GM08714 (cell line): ENCODE measurements around the gene METTL21C.

Experiments
- H3K4me3 ChIP-seq: fragments of 200-500 bp; sonication (Bioruptor generic); 2 replicates; pipeline ENCODE4 v1.5.1; 2014; ENCODE audit warnings: mild to moderate bottlenecking, low read length, inconsistent platforms
- ZNF274 ChIP-seq: IDR thresholded peaks from 2 replicates; pipeline ENCODE4 v1.6.1; 2012; ENCODE audit warnings: mild to moderate bottlenecking, low read depth, low read length

The METTL21C gene

DNA sequence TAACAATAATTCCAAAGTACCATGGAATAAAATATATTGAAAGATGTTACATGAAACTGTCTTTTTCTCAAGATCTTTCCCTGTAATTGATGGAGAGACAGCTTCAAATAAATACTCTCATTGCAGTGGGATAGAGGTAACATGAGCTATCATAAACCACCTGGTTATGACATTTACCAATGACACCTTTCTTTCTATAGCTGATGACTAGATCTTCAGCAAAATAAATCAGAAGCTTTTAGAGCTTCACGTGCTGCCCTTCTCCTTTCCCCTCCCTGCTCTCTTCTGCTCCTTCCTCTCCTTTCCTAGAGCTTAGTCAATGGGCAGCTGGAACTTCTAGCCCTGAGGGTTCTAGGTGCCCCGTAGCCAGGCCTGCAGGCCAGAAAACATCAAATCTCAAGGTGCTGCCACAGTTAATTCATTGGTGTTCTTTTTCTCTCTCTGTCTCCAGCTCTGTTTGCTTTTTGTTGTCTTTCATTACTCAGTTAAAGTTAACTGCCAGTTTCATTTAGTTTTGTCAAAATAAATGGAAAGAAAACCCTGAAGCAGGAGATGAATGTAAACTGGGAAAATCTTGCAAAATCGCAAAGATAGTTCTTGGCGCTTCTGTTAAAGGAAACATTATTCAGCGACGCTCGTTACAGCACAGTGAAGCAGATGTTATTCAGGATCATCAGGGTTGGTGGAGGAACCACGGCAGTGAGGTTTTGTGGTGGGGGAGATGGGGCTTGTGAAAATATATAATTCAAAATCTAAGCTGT is 8.3 kb upstream of the METTL21C start:
- H3K4me3 ChIP-seq: no peak overlapping the region

DNA sequence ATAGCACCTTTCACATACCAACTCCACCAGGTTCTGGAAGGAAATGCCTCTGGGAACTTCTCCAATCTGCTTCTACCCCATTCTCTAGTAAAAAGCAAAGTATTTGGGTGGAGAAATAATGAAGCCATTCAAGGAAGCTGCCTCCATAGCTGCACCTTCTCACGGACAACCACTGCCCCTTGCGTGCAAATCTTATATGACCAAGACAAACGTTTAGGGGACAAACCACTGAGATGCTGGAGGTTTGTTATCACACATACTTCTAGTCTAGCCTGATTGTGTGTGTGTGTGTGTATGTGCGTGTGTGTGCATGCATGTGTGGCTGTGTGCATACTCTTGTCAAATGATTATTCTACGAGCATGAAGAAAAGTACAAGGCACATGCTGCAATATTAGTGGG is 6.5 kb upstream of the METTL21C start:
- TF ChIP-seq ZNF274: no peak
- no peak overlapping the region for H3K4me3 ChIP-seq

More for the DNA sequence above, 8.3 kb upstream of the METTL21C start:
- TF ChIP-seq ZNF274: no peak

DNA sequence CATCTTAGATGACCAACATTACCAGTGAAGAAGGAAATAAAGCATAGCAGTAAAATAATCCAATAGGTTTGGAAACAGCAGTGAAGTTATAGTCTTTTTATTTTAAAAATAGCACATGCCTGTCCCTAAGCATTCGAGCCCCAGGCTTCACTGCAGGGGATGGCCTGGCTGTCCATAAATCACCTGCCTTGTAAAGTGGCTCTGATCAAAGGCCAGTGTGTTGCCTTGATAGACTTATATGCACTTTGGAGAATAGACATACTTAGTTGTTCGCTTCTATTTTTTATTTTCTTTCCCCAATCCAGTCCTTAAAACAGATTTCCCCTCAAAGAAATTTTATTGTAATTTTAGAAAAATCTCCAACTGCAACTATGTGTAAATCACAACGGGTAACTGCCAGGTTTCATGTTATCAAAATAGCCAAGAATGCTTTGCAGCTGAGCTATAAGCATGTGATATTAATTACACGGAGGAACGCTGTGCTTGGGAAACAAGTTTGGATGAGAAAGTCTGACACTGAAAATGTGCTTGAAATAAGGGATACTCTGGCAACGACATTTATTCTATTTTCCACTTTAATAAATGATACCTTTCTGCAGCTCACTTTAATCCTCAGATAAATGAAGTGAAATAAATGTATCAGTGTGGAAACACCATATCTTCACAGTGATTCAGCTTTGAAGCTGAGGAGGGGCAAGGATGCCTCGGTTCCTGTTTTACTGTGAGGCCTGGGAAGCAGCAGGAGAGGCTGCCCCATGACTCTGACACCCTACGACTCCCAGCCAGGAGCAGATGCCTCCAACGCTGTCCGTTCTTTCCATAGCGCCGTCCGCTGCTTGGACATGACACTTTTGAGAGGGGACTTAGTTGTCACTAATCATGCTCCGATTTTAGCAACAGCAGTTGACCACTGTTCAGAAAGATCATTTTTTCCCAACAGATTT is 5.5 kb upstream of the METTL21C start:
- H3K4me3 ChIP-seq: no peak overlapping the region

DNA sequence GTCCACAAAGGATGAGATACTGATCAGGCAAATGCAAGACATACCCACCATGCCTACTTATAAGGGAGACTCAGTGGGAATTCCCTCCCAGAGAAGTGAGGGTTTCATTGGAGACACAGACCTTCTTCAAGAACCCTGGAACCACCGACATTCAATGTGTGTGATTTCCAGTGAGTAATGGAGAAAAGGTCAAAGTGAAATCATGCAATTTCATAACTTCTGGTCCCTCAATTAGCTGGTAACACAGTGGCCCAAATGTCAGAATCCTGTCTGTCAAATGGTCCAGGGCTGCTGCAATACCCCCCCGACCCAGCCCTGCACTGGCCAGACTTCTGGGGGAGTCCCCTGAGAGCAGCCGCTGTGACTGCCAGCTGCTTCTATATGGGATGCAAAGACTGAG is 4.7 kb upstream of the METTL21C start:
- no peak for TF ChIP-seq ZNF274
- H3K4me3 ChIP-seq: no peak overlapping the region

More for the DNA sequence above, 5.5 kb upstream of the METTL21C start:
- no peak for TF ChIP-seq ZNF274

DNA sequence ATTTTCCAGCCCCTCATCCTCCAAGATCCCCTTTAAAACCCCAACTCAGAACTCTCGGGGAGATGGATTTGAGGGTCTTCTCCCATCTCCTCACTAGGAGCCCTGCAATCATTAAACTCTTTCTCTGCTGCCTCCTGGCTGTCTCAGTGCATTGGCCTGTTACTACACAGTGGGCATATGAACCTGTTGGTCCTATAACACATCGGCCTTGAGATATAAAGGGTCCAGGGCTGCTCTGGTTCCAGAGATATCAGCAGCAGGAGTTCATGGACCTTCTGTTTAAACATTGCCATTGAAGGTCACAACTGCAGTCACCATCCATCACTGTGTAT is 3.8 kb upstream of the METTL21C start:
- no peak overlapping the region for H3K4me3 ChIP-seq
- TF ChIP-seq ZNF274: no peak

DNA sequence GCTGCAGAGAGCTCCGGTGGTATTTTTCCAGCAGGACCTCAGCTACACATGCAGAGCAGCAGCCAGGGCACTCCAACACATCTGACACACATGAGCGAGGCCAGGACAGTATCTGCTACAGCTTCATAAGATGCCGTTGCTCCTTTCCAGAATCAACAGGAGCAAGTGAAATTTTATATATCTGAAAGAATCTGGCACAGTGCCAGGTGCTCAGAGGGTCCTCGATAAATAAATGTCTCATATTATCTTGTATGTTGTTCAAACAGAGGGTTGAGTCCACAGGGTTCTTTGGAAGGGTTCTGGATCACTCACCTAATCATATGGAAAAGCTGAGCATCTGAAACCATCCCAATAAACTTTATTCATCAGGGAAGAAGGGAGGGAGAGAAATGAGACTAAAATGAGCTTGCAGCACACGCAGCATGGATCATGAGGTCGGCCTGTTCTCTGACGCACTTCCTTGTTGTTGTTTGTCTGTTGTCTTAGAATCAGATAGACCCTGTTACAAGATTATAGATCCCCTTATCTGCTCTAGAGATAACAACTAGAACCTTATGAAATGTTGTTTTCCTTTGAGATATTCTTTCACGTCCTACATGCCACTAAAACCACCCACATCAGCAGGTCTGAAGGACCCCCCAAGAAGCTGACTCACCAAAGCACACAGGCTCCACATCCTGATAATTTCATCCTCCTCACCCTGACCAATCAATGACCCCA is 3.2 kb upstream of the METTL21C start:
- no peak for TF ChIP-seq ZNF274
- no peak overlapping the region for H3K4me3 ChIP-seq

DNA sequence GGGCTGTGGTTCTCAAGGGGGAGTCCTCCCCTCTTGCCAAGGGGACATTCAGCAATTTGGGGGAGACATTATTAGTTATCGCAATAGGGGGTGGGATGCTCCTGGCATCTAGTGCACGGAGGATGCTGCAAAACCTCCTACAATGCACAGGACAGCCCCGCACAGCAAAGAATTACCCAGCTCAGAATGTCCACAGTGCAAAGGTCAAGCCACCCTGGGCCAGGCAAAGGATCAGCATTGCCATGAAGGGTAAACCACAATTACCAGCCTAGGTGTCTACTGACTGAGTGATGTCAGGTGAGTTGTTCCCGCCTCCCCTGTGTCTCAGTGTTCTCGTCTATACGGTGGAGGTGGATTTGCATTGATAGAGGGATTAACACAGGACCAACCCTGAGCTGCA is 2.4 kb upstream of the METTL21C start:
- no peak overlapping the region for H3K4me3 ChIP-seq
- TF ChIP-seq ZNF274: no peak

DNA sequence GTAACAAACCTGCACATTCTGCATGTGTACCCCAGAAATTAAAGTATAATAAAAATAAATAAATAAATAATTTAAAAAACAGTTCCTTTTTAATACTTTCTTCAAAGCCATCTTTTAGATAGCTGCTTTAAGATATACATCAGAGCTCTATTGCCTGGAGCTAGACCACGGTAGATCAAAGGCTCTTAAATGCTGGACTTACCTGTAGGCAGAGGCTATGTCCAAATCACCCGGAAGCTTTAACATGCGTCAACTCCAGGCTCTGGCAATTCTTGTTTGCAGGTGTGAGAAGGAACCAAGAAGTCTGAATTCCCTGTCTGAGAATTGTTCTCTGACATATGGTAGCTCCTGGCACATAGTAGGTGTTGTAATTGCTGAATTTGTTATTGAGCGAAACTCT is 1.6 kb upstream of the METTL21C start:
- H3K4me3 ChIP-seq: no peak overlapping the region
- no peak for TF ChIP-seq ZNF274

DNA sequence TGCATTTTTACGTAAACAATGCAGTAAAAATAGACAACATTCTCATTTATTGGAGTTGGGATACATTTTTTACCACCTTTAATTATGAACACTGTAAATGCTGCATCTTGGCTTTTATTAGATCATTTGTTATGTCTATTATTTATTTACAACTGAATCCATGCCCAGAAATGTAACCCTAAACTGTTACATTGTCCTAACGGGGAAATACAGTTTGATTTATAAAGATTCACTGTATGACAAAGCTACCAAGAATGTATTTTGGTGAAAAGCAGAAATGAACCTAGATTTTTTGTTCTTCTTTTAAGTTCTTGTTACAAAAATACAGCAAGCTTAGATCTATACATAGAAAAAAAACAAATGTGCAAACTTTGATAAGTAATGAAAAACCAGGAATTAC is 1.1 kb downstream of the METTL21C start:
- no peak for TF ChIP-seq ZNF274
- H3K4me3 ChIP-seq: no peak overlapping the region

DNA sequence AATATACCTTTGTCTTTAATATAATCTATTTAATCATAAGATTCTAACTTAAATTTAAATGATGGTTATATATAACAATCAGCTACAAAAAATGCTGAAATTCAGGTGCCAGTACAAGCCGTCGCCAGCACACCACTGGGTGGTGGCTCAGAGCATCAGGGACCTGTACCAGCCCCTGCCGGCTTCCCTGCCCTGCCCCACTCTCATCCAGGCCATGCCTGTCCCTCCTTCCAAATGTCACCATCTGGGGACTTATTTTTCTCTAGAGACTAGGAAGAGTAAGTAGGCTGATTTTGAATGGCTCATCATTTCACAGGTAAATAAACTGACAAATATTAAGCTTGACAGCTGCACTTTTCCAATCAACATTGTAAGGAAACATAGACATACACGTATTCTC is 1.6 kb downstream of the METTL21C start:
- no peak for TF ChIP-seq ZNF274
- H3K4me3 ChIP-seq: no peak overlapping the region

DNA sequence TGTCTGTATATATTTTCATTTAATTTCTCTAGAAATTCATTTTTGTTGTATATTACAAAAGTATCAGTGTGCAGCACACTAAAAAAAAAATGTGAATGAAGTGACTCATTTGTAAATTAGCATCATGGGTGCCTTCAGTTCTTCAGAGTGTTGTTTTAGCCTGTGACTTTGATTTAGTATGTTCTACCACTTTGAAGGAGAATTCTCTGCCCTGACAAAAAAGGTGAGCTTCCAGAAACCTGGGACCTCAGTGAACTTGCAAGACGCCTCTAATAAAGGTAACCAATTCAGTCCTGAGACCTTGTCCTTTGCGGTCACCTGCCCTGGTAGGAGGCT is 2.4 kb downstream of the METTL21C start:
- TF ChIP-seq ZNF274: no peak
- H3K4me3 ChIP-seq: no peak overlapping the region

DNA sequence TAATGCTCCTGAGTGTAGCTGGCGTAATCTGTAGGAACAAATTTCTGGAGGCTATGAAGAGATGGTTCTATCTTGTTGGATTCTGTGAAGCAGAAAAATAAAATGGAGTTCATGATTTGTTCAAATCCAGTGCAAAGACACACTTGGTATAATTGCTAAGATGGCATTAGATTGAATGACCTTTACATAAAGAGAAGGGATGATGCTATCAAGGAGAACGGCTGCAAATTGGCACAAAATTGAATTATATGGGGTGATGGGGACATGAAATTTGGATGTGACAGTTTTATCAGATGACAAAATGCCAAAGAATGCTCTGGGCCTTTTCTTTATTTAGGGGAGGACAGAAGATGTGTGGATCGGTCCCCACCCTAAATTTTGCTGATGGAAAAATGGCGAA is 4.0 kb downstream of the METTL21C start:
- no peak overlapping the region for H3K4me3 ChIP-seq
- no peak for TF ChIP-seq ZNF274

DNA sequence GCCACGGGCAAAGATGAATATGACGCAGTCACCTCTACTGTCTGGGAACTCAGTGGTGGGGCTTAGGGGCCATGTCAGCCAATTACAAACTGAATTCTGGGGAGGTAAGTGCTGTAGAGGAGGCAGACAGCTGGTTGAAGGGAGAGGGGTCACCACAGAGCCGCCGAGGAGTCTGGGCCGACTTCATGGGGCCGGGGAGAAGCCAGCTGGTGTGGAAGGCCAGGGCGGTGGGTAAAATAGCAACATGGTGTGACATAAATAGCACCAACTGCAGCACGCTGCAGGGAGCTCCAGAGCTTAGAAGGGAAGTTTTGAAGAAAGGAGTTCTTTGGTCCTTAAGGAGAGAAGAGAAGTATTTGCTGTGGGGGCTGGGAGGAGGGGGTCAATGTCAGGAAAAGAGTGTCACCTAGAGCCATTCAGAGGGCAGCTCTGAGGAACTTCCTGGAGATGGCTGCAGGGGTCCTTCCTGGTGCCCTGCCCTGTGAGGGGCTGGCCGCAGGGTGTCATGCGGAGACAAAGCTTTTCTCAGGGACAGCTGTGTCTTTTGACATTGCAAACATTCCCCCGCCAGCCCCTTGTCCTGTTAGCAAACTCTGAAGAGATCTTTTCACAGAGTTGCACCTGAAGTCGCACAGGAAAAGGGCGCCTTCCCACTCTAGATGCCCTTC is 6.4 kb downstream of the METTL21C start:
- no peak overlapping the region for H3K4me3 ChIP-seq
- TF ChIP-seq ZNF274: no peak

DNA sequence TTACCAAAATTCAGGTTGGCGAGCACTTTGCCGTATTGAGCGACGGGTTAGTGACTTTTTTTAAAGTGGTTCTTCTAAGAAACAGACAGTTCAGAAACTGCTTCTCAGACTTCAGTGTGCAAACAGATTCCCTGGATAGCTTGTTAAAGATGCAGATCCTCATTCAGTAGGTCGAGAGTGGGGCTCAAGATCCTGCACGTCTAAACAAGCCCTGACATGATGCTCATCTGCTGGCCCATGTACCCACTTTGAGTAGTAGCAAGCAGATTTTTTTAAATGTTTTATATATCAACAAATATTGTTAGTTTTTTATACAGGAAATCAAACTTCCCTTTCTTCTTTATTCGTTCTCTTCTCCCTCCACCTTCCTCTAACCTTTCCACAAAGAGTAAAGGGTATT is 7.3 kb downstream of the METTL21C start:
- H3K4me3 ChIP-seq: no peak overlapping the region
- no peak for TF ChIP-seq ZNF274
